Measurements from ENCODE around the gene TOX2. TPM values are rescaled to one million over a fixed set of nuclear protein-coding genes. Genes with fewer than 3 reads are reported as not detected.

Gene TOX2
- total RNA-seq, 1 donor from 2014 or later: 0.41 TPM

DNA sequence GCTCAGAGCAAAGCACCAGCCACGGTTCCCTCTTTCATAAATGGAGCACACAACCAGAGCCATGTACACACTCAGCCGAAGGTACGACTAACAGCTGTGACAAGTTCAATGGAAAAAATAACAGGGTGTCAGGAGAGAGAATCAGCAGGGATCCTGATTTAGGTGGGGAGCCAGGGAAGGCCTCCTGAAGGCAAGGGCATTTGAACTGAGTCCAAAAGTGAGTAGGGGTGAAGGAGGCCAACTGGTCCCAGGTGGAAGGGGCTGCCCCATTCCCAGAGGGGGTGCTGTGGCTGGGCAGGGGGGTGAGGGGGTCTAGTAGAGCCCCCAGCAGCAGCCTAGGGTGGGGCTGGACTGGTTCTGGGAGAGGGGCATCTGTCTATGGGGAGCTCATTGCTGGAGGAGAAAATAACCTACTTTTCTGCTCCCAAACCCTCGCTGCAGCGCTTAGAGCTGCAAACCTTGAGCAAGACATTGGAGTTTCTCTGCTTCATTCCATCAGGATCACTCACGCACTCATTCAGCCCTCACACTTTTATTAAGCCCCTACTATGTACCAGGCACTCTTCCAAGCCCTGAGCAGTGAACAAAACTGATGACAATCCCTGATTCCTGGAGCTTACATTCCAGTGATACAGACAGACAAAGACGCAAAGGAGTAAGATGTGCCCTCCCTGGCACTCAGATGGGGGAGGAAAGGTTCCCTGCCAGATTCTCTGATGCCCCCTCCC, 113.5 kb downstream of the TOX2 start:
- FAIRE-seq (no peak), DNase-seq (ENCODE audit: low spot score in 2 of 2) (no peak)

DNA sequence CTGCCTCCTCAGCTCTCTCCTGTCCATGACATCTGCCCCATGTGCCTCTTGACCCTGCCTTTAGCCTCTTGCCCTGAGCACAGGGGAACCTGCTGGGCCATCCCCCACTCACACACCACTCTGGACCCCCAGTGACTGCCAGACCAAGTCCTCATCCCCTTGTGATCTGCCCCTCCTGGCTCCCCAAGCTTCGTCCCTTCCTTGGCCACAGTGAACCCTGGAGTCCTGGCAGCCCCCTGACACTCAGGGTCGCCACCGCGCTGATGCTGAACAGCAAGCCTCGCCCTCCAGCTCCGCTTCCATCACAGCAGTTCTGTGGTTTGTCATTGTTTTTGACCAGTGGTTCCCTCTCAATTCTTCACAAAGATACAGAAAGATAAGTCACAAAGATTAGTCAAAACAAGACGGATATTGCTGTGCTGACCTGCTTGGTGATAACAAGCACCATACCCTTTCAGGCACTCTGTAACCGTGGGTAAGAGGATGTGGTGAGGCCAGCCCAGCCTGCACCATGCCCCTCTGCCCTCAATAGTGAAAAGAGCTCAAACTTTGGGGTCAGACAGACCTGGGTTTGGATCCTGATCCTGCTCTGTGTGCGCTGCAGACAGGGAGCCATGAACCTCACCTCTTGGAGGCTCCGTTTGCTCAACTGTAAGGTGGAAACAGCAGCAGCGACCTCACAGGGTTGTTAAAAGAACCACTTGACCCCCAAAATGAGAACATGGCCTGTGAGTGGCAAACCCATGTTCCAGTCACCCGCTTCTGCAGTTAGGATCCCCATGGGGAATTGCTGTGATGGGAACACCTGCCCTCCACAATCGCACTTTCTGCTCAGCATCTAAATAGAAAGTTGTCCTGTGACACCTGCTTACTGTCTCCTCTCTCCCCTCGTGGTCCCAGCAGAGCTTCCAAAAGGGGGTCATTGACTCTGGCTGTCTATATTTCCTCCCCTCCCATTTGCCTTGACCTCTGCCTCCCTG, 114.5 kb downstream of the TOX2 start:
- FAIRE-seq (no peak), DNase-seq (ENCODE audit: low spot score in 2 of 2) (no peak)

DNA sequence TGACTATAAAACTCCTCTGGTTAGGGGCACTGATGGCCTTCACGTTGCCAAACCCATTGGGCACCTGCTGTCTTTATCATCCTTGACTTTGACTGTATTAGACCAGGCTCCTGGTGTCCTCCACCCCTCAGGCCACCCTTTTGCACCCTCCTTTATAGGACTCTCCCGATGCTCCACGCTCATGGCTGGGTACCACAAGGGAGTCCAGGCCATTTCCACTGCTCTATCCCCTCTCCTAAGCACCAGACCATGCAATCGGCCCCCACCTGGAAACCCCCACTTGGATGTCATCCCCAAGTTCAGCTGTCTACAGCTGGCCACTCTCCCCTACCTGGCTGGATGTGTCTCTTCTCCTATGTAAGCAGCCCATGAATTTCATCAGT, 115.2 kb downstream of the TOX2 start:
- DNase-seq (ENCODE audit: low spot score in 2 of 2): no peak
- no peak for FAIRE-seq

DNA sequence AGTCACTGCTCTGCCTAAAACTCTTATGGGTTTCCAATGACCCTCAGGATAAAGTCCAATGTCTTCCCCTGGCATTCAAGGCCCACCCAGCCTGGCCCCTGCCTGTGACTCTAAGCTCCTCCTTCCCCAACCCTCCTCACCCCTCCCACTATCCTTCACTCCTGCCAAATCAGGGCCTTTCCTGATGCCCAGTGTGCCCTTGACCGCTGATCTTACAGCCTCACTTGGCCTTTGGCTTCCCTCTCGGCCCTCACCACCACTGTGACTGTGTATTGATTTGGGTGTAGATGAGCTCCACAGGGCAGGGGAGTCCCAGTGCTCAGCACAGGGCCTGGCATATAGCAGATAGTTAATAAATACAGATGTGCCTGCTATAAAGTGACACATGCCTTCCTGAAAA, 115.7 kb downstream of the TOX2 start:
- no peak for DNase-seq (ENCODE audit: low spot score in 2 of 2)

DNA sequence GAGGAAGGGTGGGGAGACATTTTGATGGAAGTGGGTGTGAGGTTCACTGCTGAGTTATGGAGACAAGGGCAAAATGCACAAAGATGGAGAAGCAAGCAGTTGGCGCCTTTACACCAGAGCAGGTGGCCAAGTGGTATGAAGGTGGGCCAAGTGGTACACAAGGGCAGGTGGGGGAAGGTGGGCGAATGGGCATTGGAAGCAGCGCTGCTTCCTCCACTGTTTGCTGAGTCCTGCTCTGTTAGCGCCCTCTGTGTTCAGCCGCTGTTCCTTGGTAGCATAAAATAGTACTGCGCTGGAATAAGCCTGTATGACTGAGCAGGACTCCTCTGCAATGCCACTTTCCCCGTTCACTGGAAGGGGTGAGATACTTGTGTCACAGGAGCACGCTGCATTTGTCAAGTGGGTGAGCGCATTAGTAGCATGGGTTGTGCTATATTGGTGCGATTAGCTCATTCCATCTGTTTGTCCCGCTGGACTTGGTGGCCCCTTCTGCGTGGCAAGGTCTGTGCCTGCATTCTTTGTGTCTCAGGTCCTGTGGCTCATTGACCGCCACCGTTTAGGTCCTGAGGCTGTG, 116.4 kb downstream of the TOX2 start:
- DNase-seq (ENCODE audit: low spot score in 2 of 2) (no peak), FAIRE-seq (no peak)

More for the DNA sequence above, 115.7 kb downstream of the TOX2 start:
- FAIRE-seq: no peak

DNA sequence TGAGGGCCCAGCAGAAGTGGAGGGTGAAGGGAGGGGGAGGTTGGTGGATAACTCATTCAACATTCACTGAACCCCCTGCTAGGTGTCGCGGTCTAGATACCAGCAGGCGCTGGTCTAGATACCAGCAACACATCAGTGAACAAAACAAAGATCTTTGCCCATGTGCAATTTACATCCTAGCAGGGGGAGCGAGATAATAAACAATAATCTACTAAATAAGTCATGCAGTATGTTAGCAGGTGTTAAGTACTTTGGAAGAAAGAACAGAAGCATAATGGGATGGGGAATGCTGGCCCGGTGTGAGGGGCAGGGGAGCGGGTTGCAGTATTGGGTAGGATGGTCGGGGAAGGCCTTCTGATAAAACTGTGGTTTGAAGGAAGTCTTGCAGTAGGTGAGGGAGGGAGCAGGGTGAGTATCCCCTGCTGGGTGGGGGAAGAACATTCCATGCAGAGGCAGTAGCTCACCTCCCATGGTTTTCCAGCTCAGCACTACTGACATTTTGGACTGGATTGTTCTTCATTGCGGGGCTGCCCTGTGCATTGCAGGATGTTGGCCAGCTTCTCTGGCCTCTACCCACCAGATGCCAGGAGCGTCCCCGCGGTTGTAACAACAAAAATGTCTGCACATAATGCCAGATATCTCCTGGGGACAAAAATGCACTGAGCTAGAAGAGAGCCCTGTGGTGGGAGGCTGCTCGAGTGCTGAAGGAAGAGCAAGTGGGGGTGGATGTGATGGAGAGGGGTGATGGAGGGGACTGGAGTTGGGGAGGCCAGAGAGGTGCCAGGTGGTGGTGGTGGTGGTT, 117.3 kb downstream of the TOX2 start:
- DNase-seq (ENCODE audit: low spot score in 2 of 2): no peak
- no peak for FAIRE-seq

DNA sequence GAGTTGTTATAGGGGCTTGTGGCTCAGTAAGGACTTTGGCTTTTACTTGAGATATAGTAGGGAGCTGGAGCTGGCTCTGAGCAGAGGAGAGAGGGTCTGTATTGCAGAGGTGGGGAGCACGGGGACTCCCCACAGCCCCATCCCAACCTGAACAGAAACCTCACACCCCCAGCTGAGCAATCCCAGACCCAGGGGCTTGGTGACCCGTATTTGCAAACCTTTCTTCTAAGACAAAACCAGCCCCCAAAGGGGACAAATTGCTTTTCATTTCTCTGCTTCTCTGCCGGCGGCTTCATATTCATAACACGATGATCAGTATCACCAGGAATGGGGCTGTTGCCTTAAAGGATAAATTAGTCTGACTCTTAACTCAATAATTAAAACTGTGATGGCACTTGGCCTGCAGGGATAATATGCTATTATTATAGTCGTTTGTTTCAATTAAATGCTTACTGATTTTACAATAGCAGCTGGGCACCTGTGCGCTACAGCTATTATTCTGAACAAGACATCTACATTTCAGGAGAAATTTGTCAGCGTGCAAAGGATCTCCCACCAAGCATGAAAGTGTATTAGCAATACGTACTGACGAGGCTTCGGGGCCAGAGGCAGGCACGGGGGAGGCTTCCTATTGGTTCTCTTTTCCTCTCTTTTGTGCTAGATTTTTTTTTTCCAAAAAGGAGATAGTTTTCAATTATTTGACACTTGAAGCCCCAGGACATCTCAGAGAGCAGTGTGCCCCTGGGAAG, 118.1 kb downstream of the TOX2 start:
- DNase-seq (ENCODE audit: low spot score in 2 of 2) (no peak), FAIRE-seq (no peak)

DNA sequence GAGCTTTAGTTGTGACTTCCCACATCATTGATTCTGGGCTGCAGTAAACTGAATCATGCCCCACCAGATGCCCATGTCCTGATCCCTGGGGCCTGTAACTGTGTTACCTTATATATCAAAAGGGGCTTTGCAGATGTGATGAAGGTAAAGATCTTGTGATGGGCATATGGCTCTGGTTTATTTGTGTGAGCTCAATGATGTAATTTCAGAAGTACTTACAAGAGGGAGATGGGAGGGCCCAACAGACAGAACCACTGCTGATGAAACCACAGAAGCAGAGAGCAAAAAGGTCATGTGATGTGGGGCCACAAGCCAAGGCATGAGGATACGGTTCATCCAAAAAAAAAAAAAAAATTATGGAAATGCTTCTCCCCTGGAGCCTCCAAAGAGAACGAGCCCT, 118.7 kb downstream of the TOX2 start:
- DNase-seq (ENCODE audit: low spot score in 2 of 2) (no peak), FAIRE-seq (no peak)

DNA sequence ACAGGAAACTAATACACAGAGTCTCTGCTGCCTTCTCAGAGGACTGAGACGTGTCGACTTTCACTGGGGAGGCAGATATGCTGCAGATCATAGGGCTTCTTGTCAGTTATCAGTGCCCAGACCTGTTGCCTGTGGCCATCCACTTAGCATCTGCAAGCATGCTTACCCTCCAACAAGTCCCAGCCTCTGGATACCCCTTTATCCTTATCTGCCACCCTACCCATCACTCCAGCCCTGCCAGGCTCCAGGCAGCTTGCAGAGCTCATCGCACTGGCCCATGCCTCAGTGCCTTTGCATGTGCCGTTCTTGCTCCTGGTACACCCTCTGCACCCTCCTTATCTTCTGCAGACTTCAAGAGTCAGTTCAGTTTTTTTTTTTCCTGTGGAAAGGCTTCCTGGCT, 119.2 kb downstream of the TOX2 start:
- DNase-seq (ENCODE audit: low spot score in 2 of 2) (no peak), FAIRE-seq (no peak)

DNA sequence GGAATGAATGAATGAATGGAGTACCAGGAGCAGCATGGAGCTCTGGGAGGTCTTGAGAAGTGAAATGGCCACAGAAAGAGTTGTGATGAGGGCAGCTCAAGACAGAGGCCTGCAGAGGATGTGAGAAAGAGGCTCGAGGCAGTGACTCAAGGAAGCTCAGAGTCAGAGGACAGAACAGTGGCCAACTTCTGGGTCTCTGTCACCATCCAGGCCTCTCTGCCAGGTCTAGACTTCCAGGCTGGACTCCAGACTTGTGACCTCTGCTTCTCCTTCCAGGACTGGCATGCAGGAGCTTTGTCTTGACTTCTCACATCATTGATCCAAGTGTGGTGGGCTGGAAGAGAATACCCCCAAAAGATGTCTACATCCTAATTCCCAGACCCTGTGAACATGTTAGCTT, 119.8 kb downstream of the TOX2 start:
- no peak for FAIRE-seq

DNA sequence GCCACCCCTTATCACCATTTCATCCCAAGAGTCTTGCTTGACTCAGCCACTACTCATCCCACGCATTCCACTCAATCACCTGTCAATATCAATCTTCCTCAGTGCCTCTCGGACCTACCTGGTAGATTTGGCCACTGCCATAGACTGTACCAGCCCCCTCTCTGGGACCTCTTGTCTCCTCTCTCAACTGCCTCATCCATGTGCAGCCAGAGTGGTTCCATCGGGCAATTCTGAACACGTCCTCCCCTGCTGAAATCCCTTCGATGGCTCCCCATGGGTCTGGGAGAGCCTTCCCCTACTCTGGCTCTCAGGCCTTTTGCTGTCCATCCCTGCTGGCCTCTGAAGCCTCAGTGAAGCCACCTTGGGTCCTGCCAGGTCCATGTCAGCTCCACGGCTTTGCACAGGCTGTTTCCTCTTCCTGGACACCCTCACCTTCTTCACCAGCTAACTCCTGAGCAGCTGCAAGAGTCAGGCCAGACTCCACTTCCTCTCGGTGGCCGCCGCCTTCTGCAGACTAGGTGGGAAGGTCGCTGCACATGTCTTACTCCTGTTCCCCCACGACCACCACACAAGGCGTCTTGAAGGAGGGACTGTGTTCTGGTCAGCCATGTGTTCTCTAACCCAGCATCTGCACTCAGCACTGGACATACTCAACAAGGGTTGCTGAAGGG, 120.4 kb downstream of the TOX2 start:
- DNase-seq (ENCODE audit: low spot score in 2 of 2): no peak
- FAIRE-seq: no peak

More for the DNA sequence above, 119.8 kb downstream of the TOX2 start:
- DNase-seq (ENCODE audit: low spot score in 2 of 2): no peak

DNA sequence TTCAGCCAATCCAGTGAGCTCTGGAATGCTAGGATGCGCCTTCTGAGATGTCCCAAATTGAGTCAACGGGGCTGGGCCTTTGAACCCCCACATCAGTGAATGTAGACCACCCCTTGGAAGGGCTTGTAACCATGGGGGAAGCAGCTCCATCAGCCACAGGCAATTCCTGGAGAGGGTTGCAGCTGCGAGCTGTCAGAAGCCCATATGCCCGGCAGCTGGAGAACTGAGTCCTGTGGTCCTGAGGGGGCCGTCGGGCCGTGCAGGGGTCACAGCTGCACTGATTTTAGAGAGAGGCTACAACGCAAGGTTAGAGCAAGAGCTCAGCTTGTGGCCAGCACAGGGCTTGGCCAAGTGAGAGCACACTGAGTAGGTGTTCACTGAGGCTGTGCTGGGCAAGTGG, 121.3 kb downstream of the TOX2 start:
- FAIRE-seq: no peak
- DNase-seq (ENCODE audit: low spot score in 2 of 2): no peak

DNA sequence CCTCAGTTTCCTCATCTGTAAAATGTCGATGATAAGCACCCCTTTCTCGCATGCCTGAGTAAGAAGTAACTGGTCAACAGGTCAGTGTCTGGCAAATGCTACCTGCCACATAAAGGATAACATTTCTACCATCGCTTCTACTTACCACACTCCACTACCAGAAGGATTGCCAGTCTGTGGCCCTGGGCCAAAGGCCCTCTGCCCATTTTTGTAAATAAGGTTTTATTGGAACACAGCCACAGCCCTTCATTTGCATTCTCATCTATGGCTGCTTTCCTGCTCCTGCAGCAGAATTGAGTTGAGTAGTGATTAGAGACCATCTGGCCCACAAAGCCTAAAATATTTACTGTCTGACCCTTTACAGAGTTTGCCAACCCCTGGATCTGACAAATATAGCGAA, 121.8 kb downstream of the TOX2 start:
- DNase-seq (ENCODE audit: low spot score in 2 of 2): no peak

DNA sequence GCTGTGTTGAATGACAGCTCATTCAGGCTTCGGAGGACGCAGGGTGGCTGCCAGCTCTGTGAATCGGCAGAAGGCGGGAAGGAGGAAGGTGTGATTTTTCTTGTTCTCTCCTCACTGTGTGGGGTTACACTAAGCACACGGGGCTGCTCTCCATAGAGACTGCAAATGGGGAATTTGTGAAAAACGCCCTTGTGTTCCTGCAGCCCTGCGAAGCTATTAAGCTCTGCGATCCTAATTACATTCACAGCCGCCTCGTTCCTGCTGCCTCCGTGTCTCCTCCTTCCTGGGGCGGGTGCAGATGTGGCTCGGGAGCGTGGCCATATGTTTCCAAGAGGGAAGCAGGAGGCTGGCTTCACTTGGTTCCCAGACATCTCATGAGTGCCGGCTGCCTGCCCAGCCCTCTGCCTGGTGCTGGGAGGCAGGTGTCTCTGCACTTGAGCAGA, 124.0 kb downstream of the TOX2 start:
- FAIRE-seq: no peak
- DNase-seq (ENCODE audit: low spot score in 2 of 2): peak in 1 of 2 donors; percentile 59

More for the DNA sequence above, 121.8 kb downstream of the TOX2 start:
- FAIRE-seq: no peak

DNA sequence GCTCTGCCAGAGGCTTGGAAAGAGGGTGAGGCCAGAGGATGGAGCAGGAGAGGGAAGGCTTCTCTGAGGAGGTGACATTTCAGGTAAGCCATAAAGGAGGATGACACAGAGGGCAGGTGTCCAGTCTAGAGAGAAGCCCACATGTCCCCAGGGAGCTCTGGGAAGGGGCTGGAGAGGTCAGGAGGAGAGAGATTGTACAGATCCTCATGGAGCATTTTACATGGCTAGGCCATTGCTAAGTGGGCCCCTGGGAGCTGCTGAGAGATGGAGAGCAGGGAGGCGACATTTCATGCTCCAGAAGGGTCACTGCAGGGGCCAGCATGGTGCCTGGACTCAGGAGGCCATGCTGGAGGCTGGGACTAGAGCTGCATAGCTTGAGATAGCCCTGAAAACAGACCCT, 124.5 kb downstream of the TOX2 start:
- no peak for FAIRE-seq
- no peak for DNase-seq (ENCODE audit: low spot score in 2 of 2)

DNA sequence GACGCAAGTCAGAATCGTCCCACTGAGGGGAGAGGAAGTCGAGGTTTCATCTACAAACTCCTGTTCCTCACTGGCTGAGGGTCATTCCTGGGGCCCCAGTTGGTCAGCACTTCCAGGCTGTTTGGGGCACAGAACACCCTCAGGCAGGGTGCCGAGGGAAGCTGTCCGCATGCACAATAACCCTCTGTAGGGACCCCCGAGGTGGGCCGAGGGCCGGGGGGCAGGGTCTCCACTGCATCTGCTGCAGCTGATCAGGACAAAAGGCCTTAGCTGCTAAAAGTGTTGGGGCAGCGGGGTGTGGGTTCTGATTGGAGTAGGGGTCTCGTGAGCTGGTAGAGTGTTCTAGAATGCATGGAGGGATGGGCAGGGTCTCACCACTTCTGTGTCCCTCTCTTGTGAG, 125.1 kb downstream of the TOX2 start:
- no peak for FAIRE-seq
- no peak for DNase-seq (ENCODE audit: low spot score in 2 of 2)

DNA sequence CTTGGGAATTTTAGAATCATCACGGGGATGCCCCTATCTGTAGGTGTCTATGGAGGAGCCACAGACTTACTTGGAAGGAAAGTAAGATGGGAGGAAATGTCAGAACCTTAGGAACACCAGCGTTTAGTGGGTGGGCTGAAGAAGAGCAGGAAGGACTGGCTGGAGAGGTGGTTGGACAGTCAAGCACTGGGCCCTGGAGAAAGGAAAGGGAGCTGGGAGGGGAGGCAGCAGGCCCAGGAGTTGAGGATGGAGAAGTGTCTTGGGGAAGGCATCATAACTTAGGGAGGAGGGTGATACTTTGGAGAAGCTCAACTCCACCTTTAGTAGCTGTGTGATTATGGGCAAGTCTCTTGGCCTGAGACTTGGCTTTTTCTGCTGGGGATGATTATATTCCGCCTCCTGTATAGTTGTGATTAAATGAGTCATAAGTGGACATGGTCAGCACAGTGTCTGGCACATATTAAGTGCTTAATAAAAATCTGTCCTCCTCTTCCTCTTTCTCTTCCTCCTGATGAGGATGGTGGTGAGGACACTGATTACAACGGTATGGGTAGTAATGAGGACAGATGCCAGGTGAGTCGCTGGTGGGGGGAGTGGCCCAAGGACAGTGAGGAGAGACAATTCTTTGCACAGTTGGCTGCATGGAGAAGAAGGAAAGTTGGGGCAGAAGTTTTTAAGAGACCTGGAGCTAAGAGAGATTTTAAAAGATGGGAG, 125.7 kb downstream of the TOX2 start:
- no peak for FAIRE-seq

DNA sequence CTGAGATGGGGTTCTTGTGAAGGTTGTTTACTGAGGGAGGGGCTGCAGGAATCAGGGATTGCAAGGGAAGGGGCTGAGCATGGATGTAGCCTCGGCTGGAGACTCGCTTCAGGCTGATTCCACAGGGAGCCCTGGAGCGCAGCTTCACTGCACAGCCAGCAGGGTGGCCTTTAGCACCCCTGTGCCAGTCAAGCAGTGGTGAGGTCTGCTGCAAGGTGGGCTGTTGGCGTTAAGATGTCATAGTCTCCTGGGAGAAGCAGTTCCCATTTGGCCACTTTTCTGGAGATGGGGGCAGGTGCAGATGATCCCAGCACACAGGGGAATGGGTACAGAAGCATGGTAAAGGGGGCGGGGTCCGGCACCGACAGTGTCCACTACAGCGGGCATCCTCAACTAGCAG, 126.3 kb downstream of the TOX2 start:
- DNase-seq (ENCODE audit: low spot score in 2 of 2) (no peak), FAIRE-seq (no peak)

More for the DNA sequence above, 125.7 kb downstream of the TOX2 start:
- no peak for DNase-seq (ENCODE audit: low spot score in 2 of 2)

Measured in frontal cortex (tissue), 4 donors.